ENCODE measurements around the gene ITIH3. TPM values are rescaled to one million over a fixed set of nuclear protein-coding genes. Genes with fewer than 3 reads are reported as not detected.

Gene ITIH3
- total RNA-seq, 1 experiment from 2014 or later, result 0.37 TPM

- TF ChIP-seq, protein P1, sequence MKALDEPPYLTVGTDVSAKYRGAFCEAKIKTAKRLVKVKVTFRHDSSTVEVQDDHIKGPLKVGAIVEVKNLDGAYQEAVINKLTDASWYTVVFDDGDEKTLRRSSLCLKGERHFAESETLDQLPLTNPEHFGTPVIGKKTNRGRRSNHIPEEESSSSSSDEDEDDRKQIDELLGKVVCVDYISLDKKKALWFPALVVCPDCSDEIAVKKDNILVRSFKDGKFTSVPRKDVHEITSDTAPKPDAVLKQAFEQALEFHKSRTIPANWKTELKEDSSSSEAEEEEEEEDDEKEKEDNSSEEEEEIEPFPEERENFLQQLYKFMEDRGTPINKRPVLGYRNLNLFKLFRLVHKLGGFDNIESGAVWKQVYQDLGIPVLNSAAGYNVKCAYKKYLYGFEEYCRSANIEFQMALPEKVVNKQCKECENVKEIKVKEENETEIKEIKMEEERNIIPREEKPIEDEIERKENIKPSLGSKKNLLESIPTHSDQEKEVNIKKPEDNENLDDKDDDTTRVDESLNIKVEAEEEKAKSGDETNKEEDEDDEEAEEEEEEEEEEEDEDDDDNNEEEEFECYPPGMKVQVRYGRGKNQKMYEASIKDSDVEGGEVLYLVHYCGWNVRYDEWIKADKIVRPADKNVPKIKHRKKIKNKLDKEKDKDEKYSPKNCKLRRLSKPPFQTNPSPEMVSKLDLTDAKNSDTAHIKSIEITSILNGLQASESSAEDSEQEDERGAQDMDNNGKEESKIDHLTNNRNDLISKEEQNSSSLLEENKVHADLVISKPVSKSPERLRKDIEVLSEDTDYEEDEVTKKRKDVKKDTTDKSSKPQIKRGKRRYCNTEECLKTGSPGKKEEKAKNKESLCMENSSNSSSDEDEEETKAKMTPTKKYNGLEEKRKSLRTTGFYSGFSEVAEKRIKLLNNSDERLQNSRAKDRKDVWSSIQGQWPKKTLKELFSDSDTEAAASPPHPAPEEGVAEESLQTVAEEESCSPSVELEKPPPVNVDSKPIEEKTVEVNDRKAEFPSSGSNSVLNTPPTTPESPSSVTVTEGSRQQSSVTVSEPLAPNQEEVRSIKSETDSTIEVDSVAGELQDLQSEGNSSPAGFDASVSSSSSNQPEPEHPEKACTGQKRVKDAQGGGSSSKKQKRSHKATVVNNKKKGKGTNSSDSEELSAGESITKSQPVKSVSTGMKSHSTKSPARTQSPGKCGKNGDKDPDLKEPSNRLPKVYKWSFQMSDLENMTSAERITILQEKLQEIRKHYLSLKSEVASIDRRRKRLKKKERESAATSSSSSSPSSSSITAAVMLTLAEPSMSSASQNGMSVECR (CRISPR knock-in tag; IDR thresholded peaks at IDR 0.05; ENCODE audit: borderline replicate concordance), result no peak
- TF ChIP-seq MLX (CRISPR knock-in tag; IDR thresholded peaks at IDR 0.05) (no peak), PREB (CRISPR knock-in tag; IDR thresholded peaks at IDR 0.05; ENCODE audit: borderline replicate concordance) (no peak), ZNF232 (CRISPR knock-in tag; IDR thresholded peaks at IDR 0.05) (no peak), NFYB (CRISPR knock-in tag; conservative IDR thresholded peaks at IDR 0.05; ENCODE audit: low read depth) (no peak), ZBTB43 (CRISPR knock-in tag; IDR thresholded peaks at IDR 0.05) (no peak), HMGA2 (CRISPR knock-in tag; IDR thresholded peaks at IDR 0.05) (no peak), JUN (CRISPR knock-in tag; IDR thresholded peaks at IDR 0.05) (no peak), ZNF121 (CRISPR knock-in tag; IDR thresholded peaks at IDR 0.05) (no peak), ZNF263 (CRISPR knock-in tag; IDR thresholded peaks at IDR 0.05; ENCODE audit: low read depth) (no peak), NFE2L1 (CRISPR knock-in tag; IDR thresholded peaks at IDR 0.05) (no peak)
- TF ChIP-seq, protein P2, sequence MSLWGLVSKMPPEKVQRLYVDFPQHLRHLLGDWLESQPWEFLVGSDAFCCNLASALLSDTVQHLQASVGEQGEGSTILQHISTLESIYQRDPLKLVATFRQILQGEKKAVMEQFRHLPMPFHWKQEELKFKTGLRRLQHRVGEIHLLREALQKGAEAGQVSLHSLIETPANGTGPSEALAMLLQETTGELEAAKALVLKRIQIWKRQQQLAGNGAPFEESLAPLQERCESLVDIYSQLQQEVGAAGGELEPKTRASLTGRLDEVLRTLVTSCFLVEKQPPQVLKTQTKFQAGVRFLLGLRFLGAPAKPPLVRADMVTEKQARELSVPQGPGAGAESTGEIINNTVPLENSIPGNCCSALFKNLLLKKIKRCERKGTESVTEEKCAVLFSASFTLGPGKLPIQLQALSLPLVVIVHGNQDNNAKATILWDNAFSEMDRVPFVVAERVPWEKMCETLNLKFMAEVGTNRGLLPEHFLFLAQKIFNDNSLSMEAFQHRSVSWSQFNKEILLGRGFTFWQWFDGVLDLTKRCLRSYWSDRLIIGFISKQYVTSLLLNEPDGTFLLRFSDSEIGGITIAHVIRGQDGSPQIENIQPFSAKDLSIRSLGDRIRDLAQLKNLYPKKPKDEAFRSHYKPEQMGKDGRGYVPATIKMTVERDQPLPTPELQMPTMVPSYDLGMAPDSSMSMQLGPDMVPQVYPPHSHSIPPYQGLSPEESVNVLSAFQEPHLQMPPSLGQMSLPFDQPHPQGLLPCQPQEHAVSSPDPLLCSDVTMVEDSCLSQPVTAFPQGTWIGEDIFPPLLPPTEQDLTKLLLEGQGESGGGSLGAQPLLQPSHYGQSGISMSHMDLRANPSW (CRISPR knock-in tag; conservative IDR thresholded peaks at IDR 0.05; ENCODE audit: low read depth), result no peak
These were observed 16.4 kb upstream of the ITIH3 start (continued) for GRCh38 chr3:52777959-52778805.

DNA sequence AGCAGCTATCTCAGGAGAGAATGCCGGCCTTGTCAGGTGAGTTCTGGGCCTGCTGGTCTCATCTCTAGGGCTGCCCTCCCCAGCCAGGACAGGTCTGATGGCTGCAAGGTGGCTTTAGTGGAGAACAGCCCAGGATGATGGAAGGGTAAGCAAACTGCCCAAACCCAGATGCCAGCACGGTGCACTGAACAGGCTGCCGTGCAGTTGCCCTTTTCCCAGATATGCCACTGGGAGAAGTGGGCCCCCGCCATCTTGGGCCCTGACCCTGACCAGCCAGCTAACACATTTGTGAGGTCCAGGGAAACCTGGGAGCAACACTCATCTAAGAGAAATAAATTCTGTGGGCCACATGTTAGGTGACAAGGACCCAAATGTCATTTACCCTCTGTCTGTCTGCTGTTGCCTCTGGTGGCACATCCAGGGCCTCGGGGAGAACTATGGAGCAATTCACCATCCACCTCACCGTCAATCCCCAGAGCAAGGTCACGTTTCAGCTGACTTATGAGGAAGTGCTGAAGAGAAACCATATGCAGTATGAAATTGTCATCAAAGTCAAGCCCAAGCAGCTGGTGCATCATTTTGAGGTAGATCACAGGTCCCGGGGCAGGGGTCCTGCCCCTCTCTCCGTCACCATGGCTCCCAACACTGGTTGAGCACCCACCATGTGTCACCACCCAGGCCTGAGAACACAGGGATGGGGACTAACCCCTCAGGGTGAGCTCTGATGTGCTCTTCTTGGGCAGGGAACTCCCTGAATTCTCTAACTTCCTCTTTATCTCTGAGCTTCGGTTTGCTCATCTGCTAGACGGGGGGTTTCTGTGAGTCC lies 15.4 kb upstream of the ITIH3 start:
- DNase-seq (ENCODE audit: low spot score) (peak; percentile 3), ATAC-seq (no peak)
- Mint-ChIP-seq H3K4me1 (peaks cover 13% of the 10 kb centered on the region), H3K9me3 (no peaks in the 10 kb centered on the region), H3K27me3 (ENCODE audit: low read depth) (no peaks in the 10 kb centered on the region), H3K4me3 (no peak overlapping the region), H3K27ac (no peak overlapping the region), H3K36me3 (no peaks in the 10 kb centered on the region)
- ChIA-PET CTCF (interaction anchor here (3.7 kb wide), 1 partner anchor 13 kb away, joined by 23 read pairs; no protein-coding TSS in a partner anchor), POLR2A (interaction anchor here (0.8 kb wide), 1 partner anchor 8 kb away, joined by 3 read pairs; the partner anchor contains the start of gene NEK4)
- TF ChIP-seq ZNF423 (CRISPR knock-in tag; IDR thresholded peaks at IDR 0.05) (no peak), ZNF138 (CRISPR knock-in tag; conservative IDR thresholded peaks at IDR 0.05) (no peak), SP1 (CRISPR knock-in tag; conservative IDR thresholded peaks at IDR 0.05) (no peak), HMGA2 (CRISPR knock-in tag; IDR thresholded peaks at IDR 0.05) (no peak)
- TF ChIP-seq, protein P3, sequence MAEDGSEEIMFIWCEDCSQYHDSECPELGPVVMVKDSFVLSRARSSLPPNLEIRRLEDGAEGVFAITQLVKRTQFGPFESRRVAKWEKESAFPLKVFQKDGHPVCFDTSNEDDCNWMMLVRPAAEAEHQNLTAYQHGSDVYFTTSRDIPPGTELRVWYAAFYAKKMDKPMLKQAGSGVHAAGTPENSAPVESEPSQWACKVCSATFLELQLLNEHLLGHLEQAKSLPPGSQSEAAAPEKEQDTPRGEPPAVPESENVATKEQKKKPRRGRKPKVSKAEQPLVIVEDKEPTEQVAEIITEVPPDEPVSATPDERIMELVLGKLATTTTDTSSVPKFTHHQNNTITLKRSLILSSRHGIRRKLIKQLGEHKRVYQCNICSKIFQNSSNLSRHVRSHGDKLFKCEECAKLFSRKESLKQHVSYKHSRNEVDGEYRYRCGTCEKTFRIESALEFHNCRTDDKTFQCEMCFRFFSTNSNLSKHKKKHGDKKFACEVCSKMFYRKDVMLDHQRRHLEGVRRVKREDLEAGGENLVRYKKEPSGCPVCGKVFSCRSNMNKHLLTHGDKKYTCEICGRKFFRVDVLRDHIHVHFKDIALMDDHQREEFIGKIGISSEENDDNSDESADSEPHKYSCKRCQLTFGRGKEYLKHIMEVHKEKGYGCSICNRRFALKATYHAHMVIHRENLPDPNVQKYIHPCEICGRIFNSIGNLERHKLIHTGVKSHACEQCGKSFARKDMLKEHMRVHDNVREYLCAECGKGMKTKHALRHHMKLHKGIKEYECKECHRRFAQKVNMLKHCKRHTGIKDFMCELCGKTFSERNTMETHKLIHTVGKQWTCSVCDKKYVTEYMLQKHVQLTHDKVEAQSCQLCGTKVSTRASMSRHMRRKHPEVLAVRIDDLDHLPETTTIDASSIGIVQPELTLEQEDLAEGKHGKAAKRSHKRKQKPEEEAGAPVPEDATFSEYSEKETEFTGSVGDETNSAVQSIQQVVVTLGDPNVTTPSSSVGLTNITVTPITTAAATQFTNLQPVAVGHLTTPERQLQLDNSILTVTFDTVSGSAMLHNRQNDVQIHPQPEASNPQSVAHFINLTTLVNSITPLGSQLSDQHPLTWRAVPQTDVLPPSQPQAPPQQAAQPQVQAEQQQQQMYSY (CRISPR knock-in tag; IDR thresholded peaks at IDR 0.05), result no peak

Measured in WTC11 (cell line).